GM19463 (cell line): ENCODE results near the gene RBM43.
A peak's percentile ranks its signal among the peaks of the same experiment; 100 is the strongest.
"Not testable (repeated sequence)": the region's sequence is repeated elsewhere in the genome, so short reads cannot be mapped to it uniquely, and the experiment has no call there.

ENCODE experiments used
- ATAC-seq: cut with Tn5 transposase; IDR thresholded peaks from one replicate; pipeline ENCODE4 v1.9.1; 2021; ENCODE audit warnings: mild to moderate bottlenecking, moderate library complexity; ENCODE audit not compliant: unreplicated experiment

The RBM43 gene

GRCh38 chr2:151261231-151261976, at the start of gene RBM43:
TSS of gene RBM43 (minus strand) at chr2:151261863. CDS start at chr2:151261727, 136 bp downstream.
- peak; percentile 85 for ATAC-seq

DNA sequence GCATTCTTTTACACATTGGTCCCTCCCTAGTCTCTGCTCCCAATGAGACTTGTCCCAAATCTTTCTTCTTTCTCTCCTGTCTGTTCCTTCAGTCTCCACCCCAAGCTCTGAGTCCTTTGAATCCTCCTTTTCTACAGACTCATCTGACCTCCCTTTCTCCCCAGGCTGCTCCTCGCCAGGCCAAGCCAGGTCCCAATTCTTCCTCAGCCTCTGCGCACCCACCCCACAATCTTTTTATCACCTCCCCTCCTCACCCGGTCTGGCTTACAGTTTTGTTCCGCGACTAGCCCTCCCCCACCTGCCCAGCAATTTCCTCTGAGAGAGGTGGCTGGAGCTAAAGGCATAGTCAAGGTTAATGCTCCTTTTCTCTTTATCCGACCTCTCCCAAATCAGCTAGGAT, 48.6 kb upstream of the RBM43 start:
- ATAC-seq = not testable (repeated sequence)

DNA sequence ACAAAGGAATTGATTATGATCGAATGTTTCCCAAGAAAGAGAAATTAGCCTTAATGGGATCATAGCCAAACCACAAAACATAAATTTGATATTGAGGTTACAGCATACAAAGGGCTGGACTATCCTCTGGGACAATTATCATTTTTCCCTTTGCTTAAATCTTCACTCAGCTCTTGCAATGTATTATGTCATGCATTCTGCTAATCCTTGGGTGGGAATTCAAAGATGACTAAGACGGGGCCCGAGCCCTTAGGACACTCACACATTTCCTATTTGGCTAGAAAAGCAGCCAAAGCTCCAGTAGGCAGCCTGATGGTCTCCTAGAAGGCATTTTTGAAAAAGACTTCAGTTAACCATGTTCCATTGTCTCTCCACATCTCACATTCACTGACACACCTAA, 45.0 kb upstream of the RBM43 start:
- no peak for ATAC-seq

GRCh38 chr2:151305129-151305691, 43.5 kb upstream of the RBM43 start:
- ATAC-seq = no peak

- ATAC-seq = no peak
Observed at GRCh38 chr2:151302879-151303278, 41.2 kb upstream of the RBM43 start.

DNA sequence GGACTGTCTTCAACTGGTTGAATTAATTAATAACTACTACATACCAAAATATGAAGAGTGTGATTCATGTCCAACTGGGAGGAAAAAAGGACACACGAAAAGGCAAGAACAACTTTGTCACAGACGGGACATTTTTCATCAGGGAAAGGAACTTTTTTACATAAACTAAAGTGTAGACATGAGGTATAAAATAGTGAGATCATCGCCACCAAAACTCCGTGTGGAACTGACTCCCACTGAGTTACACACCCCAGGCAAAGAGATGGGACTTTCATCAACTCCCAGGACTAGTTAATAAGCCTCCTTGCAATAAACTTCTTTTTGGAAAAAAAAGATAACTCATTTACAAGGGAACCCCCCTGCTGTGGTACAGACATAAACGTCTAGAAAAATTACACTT, 40.7 kb upstream of the RBM43 start:
- ATAC-seq = no peak

DNA sequence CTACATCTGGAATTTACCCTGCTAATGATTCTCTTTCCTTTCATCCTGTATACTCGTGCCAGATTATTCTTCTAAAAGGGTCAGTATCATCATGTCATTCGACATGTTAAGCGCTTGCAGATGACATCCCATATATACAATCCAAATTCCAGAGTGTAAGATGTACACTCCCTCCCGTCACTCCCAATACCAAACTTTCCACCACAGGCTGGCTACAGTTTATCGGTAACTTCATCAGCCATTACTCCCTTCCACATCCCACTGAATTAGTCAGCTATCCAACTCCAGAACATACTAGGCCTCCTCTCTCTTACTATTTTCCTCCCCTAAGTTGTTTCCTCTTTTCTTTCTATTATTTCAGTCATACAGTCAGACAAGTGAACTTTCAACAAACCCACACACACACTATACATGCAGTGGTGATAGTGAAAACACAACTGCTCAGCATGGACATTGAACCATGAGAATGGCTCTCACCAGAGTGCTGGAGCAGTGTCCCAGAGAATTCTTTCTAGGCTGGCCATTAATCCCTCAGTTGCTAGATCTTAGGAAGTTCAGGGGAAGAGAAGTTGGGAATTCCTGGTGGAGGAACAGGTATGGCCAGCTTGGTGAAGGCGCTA, 38.4 kb upstream of the RBM43 start:
- ATAC-seq = peak; percentile 38

- ATAC-seq = peak; percentile 82
Observed at GRCh38 chr2:151297882-151298281, 36.2 kb upstream of the RBM43 start.

- ATAC-seq = not testable (repeated sequence)
Observed at GRCh38 chr2:151295926-151296325, 34.3 kb upstream of the RBM43 start.

- no peak for ATAC-seq
Observed at GRCh38 chr2:151292546-151292945, 30.9 kb upstream of the RBM43 start.

DNA sequence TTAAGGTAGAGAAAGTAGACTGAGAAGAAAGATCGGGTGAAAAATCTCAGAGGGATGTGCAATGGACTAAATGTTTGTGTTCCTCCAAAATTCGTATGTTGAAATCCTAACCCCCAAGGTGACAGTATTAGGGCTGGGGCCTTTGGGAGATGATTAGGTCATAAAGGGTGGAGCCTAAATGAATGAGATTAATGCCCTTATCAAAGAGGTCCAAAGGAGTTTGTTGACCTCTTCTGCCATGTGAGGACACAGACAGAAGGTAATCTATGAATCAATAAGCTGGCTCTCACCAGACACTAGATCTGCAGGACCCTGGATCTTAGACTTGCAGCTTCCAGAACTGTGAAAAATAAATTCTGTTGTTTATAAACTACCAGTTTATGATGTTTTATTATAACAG, 30.5 kb upstream of the RBM43 start:
- no peak for ATAC-seq

GRCh38 chr2:151291224-151291623, 29.6 kb upstream of the RBM43 start:
- no peak for ATAC-seq

- peak; percentile 18 for ATAC-seq
Observed at GRCh38 chr2:151289972-151290866, 28.6 kb upstream of the RBM43 start.

DNA sequence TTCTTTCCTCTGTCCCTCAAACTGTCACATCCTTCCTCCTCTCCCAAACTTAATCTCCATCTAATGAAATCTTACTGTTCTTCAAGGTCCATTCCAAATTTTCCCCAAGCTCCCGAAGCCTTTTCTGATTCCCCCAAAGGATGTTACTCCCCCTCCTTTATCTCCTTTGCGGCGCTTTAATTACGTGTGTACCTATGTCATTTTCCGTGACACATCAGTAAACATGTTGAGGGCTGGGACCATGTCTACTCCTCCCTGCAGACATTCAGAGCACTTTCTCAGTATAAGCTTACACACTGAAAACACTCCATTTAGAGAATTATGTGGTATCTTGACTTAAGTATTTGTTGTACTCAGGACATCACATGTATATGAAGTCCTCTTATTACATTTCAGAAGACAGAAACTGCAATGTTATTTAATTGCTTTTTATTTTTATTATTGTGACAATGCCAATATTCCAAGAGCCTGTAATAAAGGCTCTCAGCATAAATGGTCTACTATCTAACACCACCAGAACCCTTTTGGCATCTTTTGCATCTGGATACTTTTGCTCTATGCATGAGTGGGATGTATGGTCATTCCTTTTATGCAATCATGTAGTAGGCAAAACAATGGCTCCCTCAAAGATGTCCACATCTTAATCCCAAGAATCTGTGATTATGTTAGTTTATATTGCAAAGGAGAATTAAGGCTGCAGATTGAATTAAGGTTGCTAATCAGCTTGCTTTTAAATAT, 26.0 kb upstream of the RBM43 start:
- no peak for ATAC-seq

DNA sequence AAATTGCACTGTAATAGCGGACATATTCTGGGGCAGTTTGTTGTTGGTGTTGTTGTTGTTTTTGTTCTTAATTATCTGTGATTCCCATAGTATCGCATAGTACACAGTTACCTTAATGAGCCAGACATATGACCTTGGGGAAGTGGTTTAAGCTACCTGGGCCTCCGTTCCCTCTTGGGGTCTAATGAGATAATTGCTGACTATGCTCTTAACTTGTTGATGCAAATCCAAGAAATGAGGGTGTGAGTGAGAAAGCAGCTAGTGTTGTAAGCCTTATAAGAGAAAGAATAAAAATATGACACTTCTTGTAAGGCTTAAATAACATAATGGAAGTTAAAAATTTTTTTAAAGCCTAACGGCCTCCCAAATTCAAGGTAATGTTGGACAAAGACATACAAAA, 20.7 kb upstream of the RBM43 start:
- ATAC-seq = no peak

DNA sequence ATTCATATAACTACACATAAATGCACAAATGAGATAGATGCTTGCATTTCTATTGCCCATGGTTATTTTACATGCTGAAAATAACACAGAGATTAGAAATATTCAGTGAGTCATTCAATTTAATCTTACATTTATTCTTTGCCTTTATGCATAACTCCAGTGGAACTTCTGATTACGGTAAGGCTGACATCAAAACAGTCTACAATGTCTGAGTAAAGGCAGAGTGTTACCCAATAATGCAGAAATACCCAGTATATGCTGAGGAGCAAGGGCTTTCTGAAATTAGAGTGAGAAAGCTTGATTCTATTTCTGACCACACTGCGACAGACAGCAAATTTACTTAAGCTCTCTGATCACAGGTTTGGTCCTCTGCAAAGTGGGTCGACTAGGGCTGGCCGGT, 18.6 kb upstream of the RBM43 start:
- ATAC-seq = no peak

GRCh38 chr2:151278487-151278886, 16.8 kb upstream of the RBM43 start:
- no peak for ATAC-seq

DNA sequence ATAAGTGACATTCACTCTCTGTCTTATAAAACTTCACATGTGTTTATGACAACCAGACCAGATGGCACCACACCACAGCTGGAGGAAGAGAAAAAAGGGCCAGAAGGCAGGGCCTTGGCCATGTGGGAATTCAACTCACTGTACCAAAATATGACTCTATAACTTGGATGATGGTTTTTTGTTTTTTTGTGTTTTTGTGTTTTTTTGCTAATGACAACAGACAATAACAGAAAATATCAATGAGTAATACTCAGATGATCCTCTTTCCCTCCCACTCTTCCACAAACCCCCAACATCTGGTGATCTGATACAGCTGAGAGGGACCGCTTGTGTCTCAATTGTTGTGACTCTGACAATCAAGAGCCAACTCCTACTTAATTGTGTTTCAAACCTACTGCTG, 15.4 kb upstream of the RBM43 start:
- ATAC-seq = no peak

GRCh38 chr2:151275291-151275690, 13.6 kb upstream of the RBM43 start:
- ATAC-seq = no peak

- no peak for ATAC-seq
Observed at GRCh38 chr2:151271824-151272223, 10.2 kb upstream of the RBM43 start.
